HepG2 (cell line): ENCODE data around the gene SEPHS2. TPM values are rescaled to one million over a fixed set of nuclear protein-coding genes. Genes with fewer than 3 reads are reported as not detected.

Source experiments
- ADNP ChIP-seq: sonication (generic); formaldehyde crosslinking; IDR thresholded peaks from 2 replicates; pipeline ENCODE4 v1.4.0; 2020; ENCODE audit warnings: missing genetic modification reagents
- ARID3A ChIP-seq: IDR thresholded peaks from 2 replicates; pipeline ENCODE4 v1.6.1; 2012; ENCODE audit warnings: low read depth, low read length, improper control_type of control experiment
- CBX5 ChIP-seq: sonication (generic); formaldehyde crosslinking; IDR thresholded peaks from 2 replicates; pipeline ENCODE4 v1.4.0; 2020; ENCODE audit warnings: missing genetic modification reagents, borderline replicate concordance
- FLYWCH1 ChIP-seq: sonication (generic); formaldehyde crosslinking; IDR thresholded peaks from 2 replicates; pipeline ENCODE4 v1.8.1; 2023; ENCODE audit warnings: mild to moderate bottlenecking, missing genetic modification reagents
- FOSL2 ChIP-seq: sonication (generic); formaldehyde crosslinking; IDR thresholded peaks from 2 replicates; pipeline ENCODE4 v1.4.0; 2020; ENCODE audit warnings: missing genetic modification reagents
- HNF1B ChIP-seq: sonication (generic); formaldehyde crosslinking; IDR thresholded peaks from 2 replicates; pipeline ENCODE4 v1.5.1; 2020; ENCODE audit warnings: mild to moderate bottlenecking, moderate library complexity, missing genetic modification reagents
- MTA1 ChIP-seq: sonication (generic); formaldehyde crosslinking; IDR thresholded peaks from 2 replicates; pipeline ENCODE4 v1.4.0; 2020; ENCODE audit warnings: missing genetic modification reagents, mild to moderate bottlenecking, borderline replicate concordance
- MXD4 ChIP-seq: IDR thresholded peaks from 2 replicates; pipeline ENCODE4 v1.6.1; 2016; ENCODE audit warnings: mild to moderate bottlenecking, missing biosample characterization, missing genetic modification reagents
- PLRG1 ChIP-seq: fragments of 450-650 bp; conservative IDR thresholded peaks from 2 replicates; pipeline ENCODE4 v1.6.1; 2016
- SKI ChIP-seq: fragments of 450-650 bp; IDR thresholded peaks from one replicate; pipeline ENCODE4 v1.6.1; 2018; ENCODE audit warnings: mild to moderate bottlenecking; ENCODE audit not compliant: partially characterized antibody
- SOX13 ChIP-seq, 3 experiments: fragments of 450-650 bp in 1 of 3; sonication (generic) in 1 of 3; formaldehyde crosslinking in 1 of 3; IDR thresholded peaks in 2 of 3; conservative IDR thresholded peaks in 1 of 3; 2 replicates each; pipeline versions ENCODE4 v1.5.0 to v1.6.1; 2016 to 2020; ENCODE audit warnings: antibody characterized with exemption in 1 of 3, mild to moderate bottlenecking in 1 of 3, missing compliant biosample characterization in 1 of 3, missing genetic modification reagents in 1 of 3, moderate library complexity in 1 of 3
- SP2 ChIP-seq: sonication (generic); formaldehyde crosslinking; IDR thresholded peaks from 2 replicates; pipeline ENCODE4 v1.5.1; 2020; ENCODE audit warnings: mild to moderate bottlenecking, missing genetic modification reagents
- SRSF1 ChIP-seq: fragments of 200-400 bp; formaldehyde crosslinking; optimal IDR thresholded peaks from 2 replicates; pipeline ENCODE3; 2017; ENCODE audit warnings: mild to moderate bottlenecking, low read depth, low read length, moderate library complexity
- ZFYVE20 ChIP-seq: sonication (generic); formaldehyde crosslinking; IDR thresholded peaks from 2 replicates; pipeline ENCODE4 v1.8.0; 2023; ENCODE audit warnings: low read depth, mild to moderate bottlenecking, moderate library complexity, missing genetic modification reagents, borderline replicate concordance
- ZMYM3 ChIP-seq: sonication (generic); formaldehyde crosslinking; IDR thresholded peaks from 2 replicates; pipeline ENCODE4 v1.5.1; 2020; ENCODE audit warnings: mild to moderate bottlenecking, missing genetic modification reagents
- ZNF205 ChIP-seq: IDR thresholded peaks from 2 replicates; pipeline ENCODE4 v1.6.1; 2018; ENCODE audit warnings: missing biosample characterization, missing genetic modification reagents
- ZNF275 ChIP-seq: sonication (generic); formaldehyde crosslinking; IDR thresholded peaks from 2 replicates; pipeline ENCODE4 v1.8.0; 2022; ENCODE audit warnings: missing genetic modification reagents, mild to moderate bottlenecking, inconsistent platforms, borderline replicate concordance
- ZNF567 ChIP-seq: sonication (generic); formaldehyde crosslinking; IDR thresholded peaks from 2 replicates; pipeline ENCODE4 v1.8.1; 2023; ENCODE audit warnings: mild to moderate bottlenecking, missing genetic modification reagents, borderline replicate concordance
- ZNF615 ChIP-seq: sonication (generic); formaldehyde crosslinking; IDR thresholded peaks from 2 replicates; pipeline ENCODE4 v1.5.0; 2020; ENCODE audit warnings: mild to moderate bottlenecking, missing genetic modification reagents, borderline replicate concordance
- ZNF670 ChIP-seq: sonication (generic); formaldehyde crosslinking; IDR thresholded peaks from 2 replicates; pipeline ENCODE4 v1.8.0; 2022; ENCODE audit warnings: mild to moderate bottlenecking, missing genetic modification reagents, borderline replicate concordance
- ZNF790 ChIP-seq: sonication (generic); formaldehyde crosslinking; IDR thresholded peaks from 2 replicates; pipeline ENCODE4 v1.8.0; 2022; ENCODE audit warnings: missing genetic modification reagents, mild to moderate bottlenecking, borderline replicate concordance
- ZNF841 ChIP-seq: sonication (generic); formaldehyde crosslinking; IDR thresholded peaks from 2 replicates; pipeline ENCODE4 v1.8.1; 2023; ENCODE audit warnings: missing genetic modification reagents, borderline replicate concordance
- ZUFSP ChIP-seq: sonication (generic); formaldehyde crosslinking; IDR thresholded peaks from 2 replicates; pipeline ENCODE4 v1.9.0; 2021; ENCODE audit warnings: missing genetic modification reagents, mild to moderate bottlenecking, borderline replicate concordance
- polyA plus RNA-seq, 8 experiments: library from polyadenylated mRNA; depleted of rRNA in 3 of 8; stranded (reverse) in 7 of 8; unstranded in 1 of 8; fragments of >200 nt; fragmentation: Illumina TruSeq in 4 of 8; extraction: Trizol in 4 of 8; gene quantifications; 2 replicates each; pipeline versions ENCODE4 v1.2.1 to v1.2.3, GENCODE V29; 2011 to 2016; ENCODE audit warnings: low read depth in 4 of 8, missing spikeins in 1 of 8, mixed read lengths in 1 of 8; ENCODE audit not compliant: insufficient read depth in 1 of 8
- total RNA-seq, 5 experiments: library from RNA; depleted of rRNA; stranded (reverse); fragments of >200 nt; fragmentation: Illumina TruSeq; extraction: Trizol; gene quantifications; 2 replicates each; pipeline ENCODE4 v1.2.3, GENCODE V29; 2016; ENCODE audit warnings: low read depth in 1 of 5

Gene SEPHS2
- total and polyA plus RNA-seq, 2 of the 13 experiments (the other 11 are each of a cell fraction or from before 2014, with no cell fraction given), result 20.7 to 127 TPM

- TF ChIP-seq ZNF670 (0 out of 2 replicates have a peak, but pooled peaks have one; percentile 1), ZNF275 (CRISPR knock-in tag) (peak; percentile 81; the same call in 1 of the 2 replicates), FOSL2 (CRISPR knock-in tag) (peak; percentile 72), HNF1B (CRISPR knock-in tag) (peak; percentile 96), ZNF567 (CRISPR knock-in tag) (no peak), ADNP (CRISPR knock-in tag) (peak; percentile 100), CBX5 (CRISPR knock-in tag) (peak; percentile 22; the same call in 1 of the 2 replicates), ZNF205 (CRISPR knock-in tag) (peak; percentile 24; the same call in 1 of the 2 replicates), SRSF1 (no peak), MXD4 (peak; percentile 81; the same call in 1 of the 2 replicates), SP2 (CRISPR knock-in tag) (no peak), MTA1 (0 out of 2 replicates have a peak, but pooled peaks have one; percentile 48), ZUFSP (CRISPR knock-in tag) (no peak), ARID3A (peak; percentile 21; the same call in 1 of the 2 replicates), ZMYM3 (CRISPR knock-in tag) (peak; percentile 100), ZNF790 (CRISPR knock-in tag) (no peak; the same call in 1 of the 2 replicates), PLRG1 (no peak), ZFYVE20 (no peak), SOX13 (IDR thresholded peaks at IDR 0.05) (peak; percentile 68), SOX13 (CRISPR knock-in tag; conservative IDR thresholded peaks at IDR 0.05 in 1 of 2, IDR thresholded peaks at IDR 0.05 in 1 of 2) (peak in 1 of 2 experiments; percentile 97; a peak in 2 of 4 replicates), ZNF841 (CRISPR knock-in tag) (no peak), FLYWCH1 (CRISPR knock-in tag) (no peak), ZNF615 (CRISPR knock-in tag) (no peak; the same call in 1 of the 2 replicates), SKI (peak; percentile 60)
Measured at GRCh38 chr16:30447512-30448226, 2.0 kb upstream of the SEPHS2 start (continued).
